ENCODE results near the gene VPS25.
"Not testable (repeated sequence)": the region's sequence is repeated elsewhere in the genome, so short reads cannot be mapped to it uniquely, and the experiment has no call there.

Gene VPS25

DNA sequence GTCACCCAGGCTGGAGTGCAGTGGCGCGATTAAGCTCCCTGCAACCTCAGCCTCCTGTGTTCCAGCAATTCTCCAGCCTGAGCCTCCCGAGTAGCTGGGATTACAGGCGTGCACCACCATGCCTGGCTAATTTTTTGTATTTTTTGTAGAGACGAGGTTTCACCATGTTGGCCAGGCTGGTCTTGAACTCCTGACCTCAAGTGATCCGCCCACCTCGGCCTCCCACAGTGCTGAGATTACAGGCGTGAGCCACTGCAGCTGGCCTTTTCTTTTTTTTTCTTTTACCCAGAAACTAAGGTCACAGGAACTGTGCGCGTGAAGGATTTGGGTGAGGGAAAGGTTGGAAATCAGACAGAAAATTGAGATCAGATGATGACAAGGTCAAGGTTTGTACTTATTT, 3.3 kb upstream of the VPS25 start:
- DNase-seq, result not testable (repeated sequence)

DNA sequence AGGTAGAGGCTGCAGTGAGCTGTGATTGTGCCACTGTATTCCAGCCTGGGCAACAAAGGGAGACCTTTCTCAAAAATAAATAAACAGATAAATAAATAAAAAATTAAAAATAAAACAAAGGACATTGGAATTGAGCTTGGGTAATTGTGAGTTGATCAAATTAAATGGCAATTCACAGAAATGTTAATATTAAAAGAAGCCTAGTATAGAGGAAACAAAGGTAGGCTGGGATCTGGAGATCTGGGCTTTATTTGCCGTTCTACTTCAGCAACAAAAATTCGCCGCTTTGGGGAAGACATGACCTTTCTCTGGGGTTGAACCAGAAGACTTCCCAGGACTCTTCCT, 332 bp upstream of the VPS25 start:
- no peak for DNase-seq

DNA sequence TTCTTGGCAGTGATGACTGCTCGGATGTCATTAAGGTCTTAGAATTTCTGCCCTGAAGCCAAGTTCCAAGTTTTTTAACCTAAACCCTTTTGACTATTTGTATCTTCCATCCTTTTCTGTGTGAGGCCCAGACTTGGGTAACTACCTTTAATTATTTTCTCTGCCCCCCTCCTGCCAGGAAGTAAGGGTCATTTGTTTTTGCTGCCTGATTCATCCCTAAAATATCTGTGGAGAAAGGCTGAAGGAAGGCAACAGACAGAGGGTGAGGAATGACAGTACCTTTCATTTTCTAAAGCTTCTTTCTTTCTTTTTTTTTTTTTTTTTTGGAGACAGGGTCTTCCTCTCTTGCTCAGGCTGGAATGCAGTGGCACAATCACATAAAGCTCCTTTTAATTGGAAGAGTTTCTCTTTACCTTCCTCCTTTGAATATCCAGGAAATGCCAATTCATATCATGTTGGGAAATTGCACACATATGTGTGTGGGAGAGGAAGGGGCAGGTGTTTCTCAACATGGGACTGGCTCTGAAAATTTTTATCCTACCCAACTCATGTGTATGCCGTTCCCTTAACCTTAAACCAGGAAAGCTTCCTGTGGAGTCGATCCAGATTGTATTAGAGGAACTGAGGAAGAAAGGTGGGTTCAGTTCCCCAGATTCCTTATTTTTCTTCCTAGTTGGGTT, 957 bp downstream of the VPS25 start:
- no peak for DNase-seq

DNA sequence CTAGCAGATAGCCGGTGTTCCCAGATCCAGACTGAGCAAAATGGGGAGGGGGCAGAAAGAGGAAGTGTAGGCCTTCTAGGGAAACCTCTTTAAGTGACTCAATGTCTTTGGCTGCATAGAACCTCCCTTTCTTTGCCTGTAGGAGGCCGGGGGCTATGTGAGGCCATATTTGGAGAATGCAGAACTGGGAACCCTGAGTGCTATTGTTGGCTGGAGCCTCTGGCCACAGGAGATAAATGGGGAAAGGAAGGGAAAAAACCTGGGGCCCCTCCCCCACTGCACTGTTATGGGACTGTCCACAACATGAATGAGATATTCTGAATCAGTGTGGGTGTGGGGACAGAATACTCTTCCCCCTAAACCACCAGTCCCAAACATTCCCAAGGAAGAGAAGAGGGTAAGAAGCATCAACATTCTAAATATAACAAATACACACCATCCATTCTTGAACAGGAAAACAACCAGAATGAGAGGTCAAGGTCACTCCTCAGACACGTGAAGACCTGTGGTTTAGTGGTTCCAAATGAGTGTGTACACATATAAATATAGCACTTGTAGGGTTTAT, 2.4 kb downstream of the VPS25 start:
- DNase-seq, result no peak

DNA sequence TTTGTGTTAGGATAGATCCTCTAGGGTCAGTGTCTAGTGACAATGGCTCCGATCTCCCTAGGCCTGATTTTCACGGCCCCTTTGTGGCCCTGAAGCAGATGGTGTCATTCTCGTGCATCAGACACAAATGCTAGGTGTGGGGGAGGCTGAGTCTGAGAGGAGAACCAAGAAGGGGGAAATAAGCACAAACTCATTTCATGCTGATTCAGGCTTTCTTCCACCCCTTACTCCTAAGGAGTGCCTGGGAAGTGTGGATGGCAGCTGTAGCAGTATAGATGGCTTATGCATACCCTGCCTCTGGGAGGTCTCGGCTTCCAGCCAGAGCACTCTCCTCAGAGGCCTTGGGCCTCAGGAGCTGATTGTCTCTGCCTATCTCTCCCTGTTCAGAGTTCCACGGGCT, 5.3 kb downstream of the VPS25 start:
- no peak for DNase-seq

DNA sequence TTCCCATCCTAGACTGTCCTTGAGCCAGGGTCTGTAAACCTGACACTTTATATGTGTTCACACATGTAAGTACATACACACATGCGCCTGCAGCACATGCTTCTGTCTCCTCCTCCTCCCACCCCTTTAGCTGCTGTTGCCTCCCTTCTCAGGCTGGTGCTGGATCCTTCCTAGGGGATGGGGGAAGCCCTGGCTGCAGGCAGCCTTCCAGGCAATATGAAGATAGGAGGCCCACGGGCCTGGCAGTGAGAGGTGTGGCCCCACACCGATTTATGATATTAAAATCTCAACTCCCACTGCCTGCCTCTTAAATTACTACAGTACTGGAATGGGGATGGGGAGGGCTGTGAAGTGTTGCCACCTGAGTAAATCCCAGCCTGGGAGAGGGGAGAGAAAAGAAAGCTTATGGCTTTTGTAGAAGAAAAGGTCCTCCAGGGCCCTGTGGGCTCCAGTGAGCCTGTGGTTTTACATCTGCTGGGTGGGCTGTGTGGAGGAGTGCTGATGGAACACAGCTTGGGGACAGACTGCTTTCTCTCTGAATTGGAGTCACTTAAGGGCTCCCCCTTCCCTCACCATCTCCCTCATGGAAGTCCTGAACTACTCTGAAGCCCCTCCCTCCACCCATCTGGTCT, 6.2 kb downstream of the VPS25 start:
- DNase-seq, result no peak

DNA sequence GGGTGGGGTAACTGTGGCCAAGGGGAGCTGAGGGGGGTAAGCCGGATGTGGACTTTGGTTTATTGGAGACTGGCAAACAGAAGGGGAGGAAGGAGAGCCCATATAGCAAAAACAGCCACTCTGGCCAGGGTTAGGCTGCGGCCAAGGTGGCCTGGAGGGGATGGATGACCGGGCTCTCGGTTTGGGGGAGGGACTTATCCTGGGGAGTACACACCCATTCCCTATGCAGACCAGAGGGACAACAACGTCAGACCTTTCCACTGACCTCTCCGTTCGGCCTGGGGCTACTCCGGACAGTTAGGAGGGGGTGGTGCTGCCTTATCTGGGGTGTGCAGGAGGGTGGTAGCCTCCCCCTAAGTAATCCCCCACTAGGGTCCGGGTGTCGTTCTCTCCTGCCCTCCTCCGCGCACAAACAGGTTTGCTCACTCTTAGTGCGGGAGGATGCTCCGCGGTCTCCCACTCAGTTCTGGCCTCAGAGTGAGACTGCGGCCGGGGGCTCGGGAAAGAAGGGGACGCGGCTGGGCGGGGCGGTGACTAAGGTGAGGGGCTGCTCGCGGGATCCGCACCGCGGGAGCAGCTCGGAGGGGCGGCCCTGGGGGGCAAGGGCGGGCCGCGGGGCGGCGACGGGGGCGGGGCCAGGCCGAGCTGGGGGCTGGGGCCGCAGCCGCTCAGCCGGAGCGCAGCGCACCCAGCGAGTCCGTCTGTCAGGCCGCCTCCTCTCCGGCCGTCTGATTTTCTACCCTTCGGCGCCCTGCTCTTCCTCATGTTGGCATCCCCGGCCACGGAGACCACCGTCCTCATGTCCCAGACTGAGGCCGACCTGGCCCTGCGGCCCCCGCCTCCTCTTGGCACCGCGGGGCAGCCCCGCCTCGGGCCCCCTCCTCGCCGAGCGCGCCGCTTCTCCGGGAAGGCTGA, 6.9 kb downstream of the VPS25 start, which contains the start of gene WNK4:
Gene WNK4 (plus strand): TSS at position 675 of the 915 bp plus-strand sequence. CDS start 89 bp downstream, at position 764.
- no peak for DNase-seq

DNA sequence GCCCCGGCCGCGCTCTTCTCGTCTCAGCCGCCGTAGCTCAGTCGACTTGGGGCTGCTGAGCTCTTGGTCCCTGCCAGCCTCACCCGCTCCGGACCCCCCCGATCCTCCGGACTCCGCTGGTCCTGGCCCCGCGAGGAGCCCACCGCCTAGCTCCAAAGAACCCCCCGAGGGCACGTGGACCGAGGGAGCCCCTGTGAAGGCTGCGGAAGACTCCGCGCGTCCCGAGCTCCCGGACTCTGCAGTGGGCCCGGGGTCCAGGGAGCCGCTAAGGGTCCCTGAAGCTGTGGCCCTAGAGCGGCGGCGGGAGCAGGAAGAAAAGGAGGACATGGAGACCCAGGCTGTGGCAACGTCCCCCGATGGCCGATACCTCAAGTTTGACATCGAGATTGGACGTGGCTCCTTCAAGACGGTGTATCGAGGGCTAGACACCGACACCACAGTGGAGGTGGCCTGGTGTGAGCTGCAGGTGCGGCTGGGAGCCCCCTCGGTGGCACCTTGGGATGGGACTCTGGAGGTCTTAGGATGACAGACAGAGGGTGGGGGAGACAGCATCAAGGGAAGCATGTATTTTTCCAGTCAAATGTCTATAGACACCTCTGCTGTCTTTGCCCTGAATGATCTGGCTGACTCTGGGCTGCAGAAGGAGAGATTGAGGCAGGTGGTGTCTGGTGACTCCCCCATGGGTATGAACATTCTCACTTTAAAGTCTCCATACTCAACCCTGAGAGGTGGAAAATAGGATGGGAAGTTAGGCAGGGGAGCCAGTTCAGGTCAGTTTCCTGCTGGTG, 7.8 kb downstream of the VPS25 start:
- no peak for DNase-seq

DNA sequence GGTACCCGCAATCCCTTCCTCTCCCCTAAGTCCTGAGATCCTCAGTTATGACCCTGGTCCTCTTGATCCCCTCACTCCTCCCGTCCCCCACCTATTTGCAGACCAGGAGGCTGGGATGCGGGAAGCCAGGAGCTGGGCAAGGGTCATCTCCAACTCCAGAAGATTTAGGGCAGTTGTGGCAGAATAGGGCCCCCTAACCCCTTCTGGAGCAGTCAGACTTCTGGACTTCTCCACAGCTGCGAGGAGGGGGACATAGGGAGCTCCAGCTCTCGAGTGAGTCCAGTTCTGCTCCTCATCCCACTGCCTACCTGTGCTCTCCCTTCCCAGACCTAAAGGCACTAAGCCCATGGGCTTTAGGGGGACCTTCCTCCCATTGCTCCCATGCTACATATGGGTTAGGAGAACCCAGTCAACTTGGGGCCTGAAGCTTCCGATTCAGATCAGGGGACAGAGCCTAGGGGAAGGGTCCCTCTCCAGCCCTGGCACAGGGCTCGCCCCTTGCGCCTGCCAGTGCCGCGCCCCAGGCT, 8.5 kb downstream of the VPS25 start:
- no peak for DNase-seq

DNA sequence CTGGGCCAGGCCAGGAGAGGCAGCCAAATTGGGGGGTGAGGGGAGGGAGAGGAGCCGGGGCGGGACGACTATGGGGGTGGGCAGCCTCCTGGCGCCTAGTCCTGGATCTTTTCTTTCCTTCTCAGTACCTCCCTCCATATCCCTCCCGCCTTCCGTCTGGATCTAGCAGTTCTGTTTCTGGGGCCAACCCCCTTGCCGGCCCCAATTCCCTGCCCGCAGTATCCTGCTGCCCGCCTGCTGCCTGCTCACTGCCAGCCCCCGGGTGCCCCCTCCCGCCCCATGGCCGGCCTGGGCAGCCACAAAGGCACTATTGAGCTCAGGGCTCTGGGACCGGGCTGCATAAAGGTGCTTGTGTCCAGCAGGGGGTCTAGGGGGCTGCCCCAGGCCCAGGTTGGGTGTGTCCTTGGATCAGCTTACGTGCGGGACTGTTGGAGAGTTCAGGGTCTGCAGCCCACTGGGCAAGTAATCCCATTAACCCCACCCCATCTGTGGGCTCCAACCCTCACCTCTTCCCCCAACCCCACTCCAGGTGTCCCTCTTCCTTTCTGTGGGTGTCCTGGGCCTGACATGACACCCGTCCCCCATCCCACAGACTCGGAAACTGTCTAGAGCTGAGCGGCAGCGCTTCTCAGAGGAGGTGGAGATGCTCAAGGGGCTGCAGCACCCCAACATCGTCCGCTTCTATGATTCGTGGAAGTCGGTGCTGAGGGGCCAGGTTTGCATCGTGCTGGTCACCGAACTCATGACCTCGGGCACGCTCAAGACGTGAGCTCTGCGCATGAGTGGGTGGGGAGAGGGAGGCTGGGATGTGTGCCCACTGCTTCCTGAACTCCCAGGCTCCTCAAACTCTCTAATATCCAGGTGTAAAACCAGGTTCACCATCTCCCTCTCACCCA, 9.2 kb downstream of the VPS25 start:
- no peak for DNase-seq

DNA sequence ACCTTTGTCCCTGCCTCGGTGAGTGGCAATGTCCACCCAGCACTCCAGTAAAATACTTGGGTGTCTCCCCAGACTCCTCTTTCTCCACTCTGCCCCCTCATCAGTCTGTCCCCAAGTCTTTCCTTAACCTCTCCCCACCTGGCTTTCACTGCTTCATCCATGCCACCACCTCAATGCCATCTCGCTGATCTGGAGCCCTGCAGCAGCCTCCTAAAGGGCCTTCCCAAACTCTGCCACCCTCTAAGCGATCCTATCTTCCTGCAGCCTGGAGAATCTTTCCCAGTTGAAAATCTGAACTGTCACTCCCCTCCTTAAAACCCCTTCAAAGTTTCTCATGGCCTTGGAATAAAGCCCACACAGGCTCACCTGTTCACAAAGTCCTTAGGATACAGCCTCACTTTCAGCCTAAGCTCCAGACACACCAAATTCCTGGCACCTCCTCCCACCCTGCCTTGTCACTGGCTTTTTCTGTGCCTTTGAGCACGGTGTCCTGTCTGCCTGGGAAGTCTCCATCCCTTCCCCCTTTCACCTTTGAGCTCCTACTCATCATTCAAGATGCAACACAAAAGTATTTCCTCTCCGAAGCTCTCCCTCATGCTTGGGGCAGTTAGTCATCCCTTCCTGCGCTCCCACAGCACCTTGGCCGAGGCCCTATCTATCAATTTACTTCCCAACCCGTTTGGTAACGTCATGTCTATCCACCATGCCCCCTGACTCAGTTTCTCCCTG, 10.0 kb downstream of the VPS25 start:
- no peak for DNase-seq

DNA sequence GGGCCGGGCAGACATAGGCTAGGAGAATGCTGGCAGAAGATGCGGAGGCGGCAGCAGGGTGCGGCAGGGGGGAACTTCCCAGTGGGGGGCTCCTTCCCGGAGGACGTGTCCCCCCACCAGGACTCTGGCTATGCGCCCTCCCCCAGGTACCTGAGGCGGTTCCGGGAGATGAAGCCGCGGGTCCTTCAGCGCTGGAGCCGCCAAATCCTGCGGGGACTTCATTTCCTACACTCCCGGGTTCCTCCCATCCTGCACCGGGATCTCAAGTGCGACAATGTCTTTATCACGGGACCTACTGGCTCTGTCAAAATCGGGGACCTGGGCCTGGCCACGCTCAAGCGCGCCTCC, 10.5 kb downstream of the VPS25 start:
- no peak for DNase-seq

DNA sequence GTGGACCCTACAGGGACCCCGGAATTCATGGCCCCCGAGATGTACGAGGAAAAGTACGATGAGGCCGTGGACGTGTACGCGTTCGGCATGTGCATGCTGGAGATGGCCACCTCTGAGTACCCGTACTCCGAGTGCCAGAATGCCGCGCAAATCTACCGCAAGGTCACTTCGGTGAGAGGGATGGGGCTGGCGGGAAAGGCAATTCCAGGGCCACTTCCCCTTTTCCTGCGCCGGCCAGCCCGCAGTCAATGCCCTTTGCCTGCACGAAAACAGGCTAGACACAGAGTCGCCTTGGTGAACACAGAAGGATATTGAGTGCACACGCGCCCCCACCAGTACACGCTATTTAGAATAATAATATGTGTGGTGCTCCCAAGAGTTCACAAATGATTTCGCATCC, 11.2 kb downstream of the VPS25 start:
- DNase-seq, result no peak

DNA sequence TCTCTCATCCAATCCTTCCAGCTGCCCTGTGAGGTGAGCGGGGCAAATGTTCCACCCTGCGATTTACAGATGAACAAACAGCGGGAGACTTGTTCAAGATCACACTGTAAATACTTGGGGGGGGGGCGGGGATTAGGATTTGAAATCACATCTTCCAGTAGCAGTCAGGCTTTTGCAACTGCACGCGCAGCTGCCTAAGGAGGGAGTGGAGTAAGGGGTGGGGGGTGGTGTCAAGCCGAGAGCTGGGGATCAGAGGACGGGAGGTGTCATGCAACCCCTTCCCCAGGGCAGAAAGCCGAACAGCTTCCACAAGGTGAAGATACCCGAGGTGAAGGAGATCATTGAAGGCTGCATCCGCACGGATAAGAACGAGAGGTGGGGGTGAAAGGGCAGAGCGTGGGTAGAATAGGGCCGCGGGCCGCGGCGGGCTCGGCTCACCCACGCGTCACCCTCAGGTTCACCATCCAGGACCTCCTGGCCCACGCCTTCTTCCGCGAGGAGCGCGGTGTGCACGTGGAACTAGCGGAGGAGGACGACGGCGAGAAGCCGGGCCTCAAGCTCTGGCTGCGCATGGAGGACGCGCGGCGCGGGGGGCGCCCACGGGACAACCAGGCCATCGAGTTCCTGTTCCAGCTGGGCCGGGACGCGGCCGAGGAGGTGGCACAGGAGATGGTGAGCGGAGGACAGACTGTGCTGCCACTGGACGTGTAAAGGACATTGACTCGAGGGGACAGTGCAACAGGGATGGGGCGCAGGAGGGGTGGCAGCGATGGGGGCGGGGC, 11.8 kb downstream of the VPS25 start:
- no peak for DNase-seq

DNA sequence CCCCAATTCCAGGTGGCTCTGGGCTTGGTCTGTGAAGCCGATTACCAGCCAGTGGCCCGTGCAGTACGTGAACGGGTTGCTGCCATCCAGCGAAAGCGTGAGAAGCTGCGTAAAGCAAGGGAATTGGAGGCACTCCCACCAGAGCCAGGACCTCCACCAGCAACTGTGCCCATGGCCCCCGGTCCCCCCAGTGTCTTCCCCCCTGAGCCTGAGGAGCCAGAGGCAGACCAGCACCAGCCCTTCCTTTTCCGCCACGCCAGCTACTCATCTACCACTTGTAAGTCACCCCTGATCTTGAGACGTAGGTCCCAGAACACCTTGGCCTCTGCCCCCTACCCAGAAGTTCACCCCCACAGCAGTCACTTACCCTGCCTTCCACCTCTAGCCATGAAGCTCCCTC, 14.0 kb downstream of the VPS25 start:
- no peak for DNase-seq

DNA sequence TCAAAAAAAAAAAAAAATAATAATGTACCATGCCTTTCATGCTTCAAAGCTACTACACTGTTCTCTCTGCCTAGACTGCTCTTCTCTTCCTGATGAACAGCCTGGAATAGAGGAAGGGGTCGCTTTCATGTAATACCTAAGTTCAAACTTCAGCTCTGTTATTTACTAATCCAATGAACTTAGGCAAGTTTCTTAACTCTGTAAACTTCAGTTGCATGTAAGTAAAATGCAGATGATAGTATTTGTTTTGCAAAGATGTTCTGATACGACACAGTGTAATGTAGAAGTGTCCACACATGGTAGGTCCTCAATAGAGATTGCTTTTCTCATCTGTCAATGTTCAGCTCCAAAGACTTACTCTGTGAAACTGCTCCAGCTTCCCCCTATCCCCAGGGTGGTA, 18.7 kb downstream of the VPS25 start:
- DNase-seq, result no peak

DNA sequence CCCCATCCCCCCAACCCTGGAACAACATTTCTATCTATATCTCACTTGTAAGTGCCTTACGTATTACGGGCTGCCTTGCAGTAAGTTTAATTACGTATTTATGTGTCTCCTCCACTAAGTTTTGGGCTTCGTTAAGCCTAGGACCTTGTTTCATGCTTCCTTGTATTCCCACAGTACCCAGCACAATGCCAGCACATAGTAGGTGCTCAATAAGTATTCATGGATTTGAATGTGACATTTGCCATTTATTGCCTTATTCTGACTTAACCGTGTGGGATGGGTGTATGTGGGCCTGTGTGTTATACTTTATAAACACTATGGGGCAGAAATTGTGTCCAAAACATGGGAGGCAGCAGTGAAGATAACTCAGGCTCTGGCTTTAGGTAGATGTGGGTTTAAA, 19.3 kb downstream of the VPS25 start:
- no peak for DNase-seq

DNA sequence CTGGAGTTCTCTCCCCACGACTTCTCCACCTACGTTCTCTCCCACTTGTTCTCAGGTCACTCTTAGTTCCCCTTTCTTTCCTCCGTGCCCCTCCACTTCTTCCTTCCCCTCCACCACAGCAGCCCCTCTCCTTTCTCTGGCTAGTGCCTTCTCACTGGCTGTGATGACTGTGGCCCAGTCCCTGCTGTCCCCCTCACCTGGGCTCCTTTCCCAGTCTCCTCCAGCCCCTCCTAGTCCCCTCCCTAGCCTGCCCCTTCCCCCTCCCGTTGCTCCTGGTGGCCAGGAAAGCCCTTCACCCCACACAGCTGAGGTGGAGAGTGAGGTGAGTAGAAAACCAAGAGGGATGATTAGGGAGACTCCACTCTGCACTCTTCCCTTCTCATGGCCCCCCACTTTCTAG, 21.8 kb downstream of the VPS25 start:
- DNase-seq, result no peak

DNA sequence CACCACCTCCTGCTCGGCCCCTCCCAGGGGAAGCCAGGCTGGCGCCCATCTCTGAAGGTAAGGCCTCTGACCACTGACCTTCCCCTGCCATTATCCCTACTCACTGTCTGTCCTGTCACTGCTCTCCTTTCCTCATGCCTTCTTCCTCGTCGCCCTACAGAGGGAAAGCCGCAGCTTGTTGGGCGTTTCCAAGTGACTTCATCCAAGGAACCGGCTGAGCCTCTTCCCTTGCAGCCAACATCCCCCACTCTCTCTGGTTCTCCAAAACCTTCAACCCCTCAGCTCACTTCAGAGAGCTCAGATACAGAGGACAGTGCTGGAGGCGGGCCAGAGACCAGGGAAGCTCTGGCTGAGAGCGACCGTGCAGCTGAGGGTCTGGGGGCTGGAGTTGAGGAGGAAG, 22.2 kb downstream of the VPS25 start:
- DNase-seq, result no peak
